ENCODE measurements around the gene AGGF1.
"Not testable (repeated sequence)": the region's sequence is repeated elsewhere in the genome, so short reads cannot be mapped to it uniquely, and the experiment has no call there.

AGGF1 gene

GRCh38 chr5:77024490-77024889 lies 5.7 kb upstream of the AGGF1 start:
- no peak for DNase-seq (ENCODE audit: low read depth in 1 of 2, low spot score in 1 of 2)

- DNase-seq (ENCODE audit: low read depth in 1 of 2, low spot score in 1 of 2) = no peak
Measured at GRCh38 chr5:77028631-77029375, 1.4 kb upstream of the AGGF1 start.

GRCh38 chr5:77029376-77029885 lies 773 bp upstream of the AGGF1 start:
- no peak for DNase-seq (ENCODE audit: low read depth in 1 of 2, low spot score in 1 of 2)

GRCh38 chr5:77031891-77032290 lies 1.7 kb downstream of the AGGF1 start:
- no peak for DNase-seq (ENCODE audit: low read depth in 1 of 2, low spot score in 1 of 2)

- DNase-seq (ENCODE audit: low read depth in 1 of 2, low spot score in 1 of 2) = no peak
Measured at GRCh38 chr5:77032635-77033034, 2.4 kb downstream of the AGGF1 start.

- DNase-seq (ENCODE audit: low read depth in 1 of 2, low spot score in 1 of 2) = no peak
Measured at GRCh38 chr5:77033338-77033737, 3.1 kb downstream of the AGGF1 start.

GRCh38 chr5:77035950-77036349 lies 5.7 kb downstream of the AGGF1 start:
- no peak for DNase-seq (ENCODE audit: low read depth in 1 of 2, low spot score in 1 of 2)

GRCh38 chr5:77046416-77047073 lies 16.3 kb downstream of the AGGF1 start:
- DNase-seq (ENCODE audit: low read depth in 1 of 2, low spot score in 1 of 2) = no peak

- no peak for DNase-seq (ENCODE audit: low read depth in 1 of 2, low spot score in 1 of 2)
Measured at GRCh38 chr5:77064040-77064439, 33.8 kb downstream of the AGGF1 start.

GRCh38 chr5:77065256-77065655 lies 35.1 kb downstream of the AGGF1 start:
- DNase-seq (ENCODE audit: low read depth in 1 of 2, low spot score in 1 of 2) = no peak

- no peak for DNase-seq (ENCODE audit: low read depth in 1 of 2, low spot score in 1 of 2)
Measured at GRCh38 chr5:77066184-77066583, 36.0 kb downstream of the AGGF1 start.

- DNase-seq (ENCODE audit: low read depth in 1 of 2, low spot score in 1 of 2) = no peak
Measured at GRCh38 chr5:77066823-77067442, 36.7 kb downstream of the AGGF1 start.

- DNase-seq (ENCODE audit: low read depth in 1 of 2, low spot score in 1 of 2) = no peak
Measured at GRCh38 chr5:77073667-77074066, 43.5 kb downstream of the AGGF1 start.

- no peak for DNase-seq (ENCODE audit: low read depth in 1 of 2, low spot score in 1 of 2)
Measured at GRCh38 chr5:77074745-77075144, 44.5 kb downstream of the AGGF1 start.

GRCh38 chr5:77076961-77077828 lies 47.0 kb downstream of the AGGF1 start:
- peak in 1 of 2 donors; percentile 26 for DNase-seq (ENCODE audit: low read depth in 1 of 2, low spot score in 1 of 2)

- no peak for DNase-seq (ENCODE audit: low read depth in 1 of 2, low spot score in 1 of 2)
Measured at GRCh38 chr5:77077829-77078176, 47.6 kb downstream of the AGGF1 start.

GRCh38 chr5:77080479-77080878 lies 50.3 kb downstream of the AGGF1 start:
- DNase-seq (ENCODE audit: low read depth in 1 of 2, low spot score in 1 of 2) = not testable (repeated sequence)

GRCh38 chr5:77080905-77081304 lies 50.7 kb downstream of the AGGF1 start:
- DNase-seq (ENCODE audit: low read depth in 1 of 2, low spot score in 1 of 2) = no peak

- DNase-seq (ENCODE audit: low read depth in 1 of 2, low spot score in 1 of 2) = no peak
Measured at GRCh38 chr5:77082280-77082679, 52.1 kb downstream of the AGGF1 start.

GRCh38 chr5:77083088-77083487 lies 52.9 kb downstream of the AGGF1 start:
- no peak for DNase-seq (ENCODE audit: low read depth in 1 of 2, low spot score in 1 of 2)

GRCh38 chr5:77086368-77086688 lies 56.1 kb downstream of the AGGF1 start:
- no peak for DNase-seq (ENCODE audit: low read depth in 1 of 2, low spot score in 1 of 2)
